Stimulated activated CD4-positive, alpha-beta T cell treated with anti-CD3 and anti-CD28 coated beads, Interleukin-15, amount 100 ng/mL, for 1 hour (primary cell): ENCODE results near the gene IPO7.
"Not testable (repeated sequence)": the region's sequence is repeated elsewhere in the genome, so short reads cannot be mapped to it uniquely, and the experiment has no call there.

Experiments used
- DNase-seq, 2 donors: peaks; one replicate each; pipeline ENCODE4 v3.0.0-alpha.2; 2020; ENCODE audit warnings: low read depth in 1 of 2, low spot score in 1 of 2

IPO7 gene

GRCh38 chr11:9397746-9398680, 13.6 kb downstream of the IPO7 start:
- DNase-seq, result no peak

- no peak for DNase-seq
These were observed 15.0 kb downstream of the IPO7 start for GRCh38 chr11:9399466-9399865.

GRCh38 chr11:9401884-9402283, 17.4 kb downstream of the IPO7 start:
- DNase-seq, result not testable (repeated sequence)

GRCh38 chr11:9428706-9429105, 44.3 kb downstream of the IPO7 start:
- DNase-seq, result no peak

GRCh38 chr11:9438611-9439010, 54.2 kb downstream of the IPO7 start:
- DNase-seq, result no peak

GRCh38 chr11:9446230-9446629, 61.8 kb downstream of the IPO7 start:
- no peak for DNase-seq

GRCh38 chr11:9448576-9449352, 64.3 kb downstream of the IPO7 start:
- DNase-seq, result no peak

- not testable (repeated sequence) for DNase-seq
These were observed 67.6 kb downstream of the IPO7 start for GRCh38 chr11:9452023-9452422.

- no peak for DNase-seq
These were observed 71.3 kb downstream of the IPO7 start for GRCh38 chr11:9455722-9456121.

- DNase-seq, result peak in 1 of 2 donors; percentile 18
These were observed 75.3 kb downstream of the IPO7 start for GRCh38 chr11:9459667-9460321.

GRCh38 chr11:9460322-9461062, 76.0 kb downstream of the IPO7 start, which contains the start of gene ZNF143:
ZNF143 (plus strand) TSS chr11:9461012; CDS start chr11:9471309, 10,297 bp downstream.
- DNase-seq, result peak; percentile 98 to 99

- DNase-seq, result peak; percentile 60 to 64
These were observed 76.8 kb downstream of the IPO7 start for GRCh38 chr11:9461063-9461759.

GRCh38 chr11:9461760-9462134, 77.3 kb downstream of the IPO7 start:
- no peak for DNase-seq

- no peak for DNase-seq
These were observed 77.8 kb downstream of the IPO7 start for GRCh38 chr11:9462172-9462799.

- no peak for DNase-seq
These were observed 78.5 kb downstream of the IPO7 start for GRCh38 chr11:9462806-9463537.

- DNase-seq, result no peak
These were observed 86.3 kb downstream of the IPO7 start for GRCh38 chr11:9470765-9471164.

- DNase-seq, result no peak
These were observed 89.0 kb downstream of the IPO7 start for GRCh38 chr11:9473408-9473807.

GRCh38 chr11:9479899-9480298, 95.4 kb downstream of the IPO7 start:
- DNase-seq, result no peak
